Activated T-helper 2 cell treated with anti-CD3 and anti-CD28 coated beads, Interferon-gamma antibody, Interleukin-2, Interleukin-4, amounts not matched to agents 10 μg/mL and 5 μg/mL and 100 μg/mL, durations not matched to agents 14 hours and 24 hours and 36 hours (primary cell): Measurements from ENCODE around the gene GDF10. TPM values are rescaled to one million over a fixed set of nuclear protein-coding genes. Genes with fewer than 3 reads are reported as not detected.

Source experiments
- DNase-seq: peaks from one replicate; pipeline ENCODE4 v3.0.0; 2021; ENCODE audit warnings: low spot score
- H3K27ac Mint-ChIP-seq: one replicate; pipeline ENCODE4 v1.8.0; 2021; ENCODE audit warnings: mixed read lengths
- H3K27me3 Mint-ChIP-seq: one replicate; pipeline ENCODE4 v1.8.0; 2021; ENCODE audit warnings: low read depth, mixed read lengths
- H3K36me3 Mint-ChIP-seq: one replicate; pipeline ENCODE4 v1.8.0; 2021; ENCODE audit warnings: low read depth, mixed read lengths
- H3K4me1 Mint-ChIP-seq: one replicate; pipeline ENCODE4 v1.8.0; 2021; ENCODE audit warnings: low read depth, mixed read lengths
- H3K4me3 Mint-ChIP-seq: one replicate; pipeline ENCODE4 v1.8.0; 2021; ENCODE audit warnings: low read depth, mild to moderate bottlenecking, moderate library complexity, mixed read lengths
- H3K9me3 Mint-ChIP-seq: one replicate; pipeline ENCODE4 v1.8.0; 2021; ENCODE audit warnings: mixed read lengths
- intact Hi-C: fragments of 100-400 bp; cut with micrococcal nuclease; formaldehyde crosslinking; loops from one replicate; pipeline ENCODE4 v1.15.1; 2023
- total RNA-seq: library from RNA; stranded (reverse); gene quantifications from 2 replicates; pipeline ENCODE4 v1.2.3, GENCODE V29; 2022

Gene GDF10
- total RNA-seq, 1 donor from 2014 or later: 0.11 TPM

- Mint-ChIP-seq H3K27ac (no peak overlapping the region), H3K36me3 (no peaks in the 10 kb centered on the region), H3K9me3 (no peaks in the 10 kb centered on the region), H3K4me1 (no peaks in the 10 kb centered on the region), H3K27me3 (peaks cover 2% of the 10 kb centered on the region), H3K4me3 (no peak overlapping the region)
- intact Hi-C loops: no loop called here
- no peak for DNase-seq
Observed at GRCh38 chr10:47351899-47352815, 52.2 kb downstream of the GDF10 start.

- Mint-ChIP-seq H3K4me3 (no peak overlapping the region), H3K36me3 (no peaks in the 10 kb centered on the region)
Observed at GRCh38 chr10:47353351-47353750, 53.4 kb downstream of the GDF10 start.

GRCh38 chr10:47354165-47354564 is 54.2 kb downstream of the GDF10 start:
- DNase-seq: no peak
- Mint-ChIP-seq H3K4me3 (no peak overlapping the region), H3K9me3 (no peaks in the 10 kb centered on the region), H3K27me3 (no peaks in the 10 kb centered on the region), H3K27ac (no peak overlapping the region), H3K4me1 (no peaks in the 10 kb centered on the region), H3K36me3 (no peaks in the 10 kb centered on the region)
- intact Hi-C loops: no loop called here

More at GRCh38 chr10:47353351-47353750, 53.4 kb downstream of the GDF10 start:
- Mint-ChIP-seq H3K27ac (no peak overlapping the region), H3K4me1 (no peaks in the 10 kb centered on the region), H3K27me3 (no peaks in the 10 kb centered on the region), H3K9me3 (no peaks in the 10 kb centered on the region)
- DNase-seq: no peak
- intact Hi-C loops: no loop called here

GRCh38 chr10:47354900-47355299 is 54.9 kb downstream of the GDF10 start:
- Mint-ChIP-seq H3K27ac (no peak overlapping the region), H3K4me3 (no peak overlapping the region), H3K4me1 (no peaks in the 10 kb centered on the region), H3K9me3 (no peaks in the 10 kb centered on the region), H3K36me3 (no peaks in the 10 kb centered on the region), H3K27me3 (no peaks in the 10 kb centered on the region)
- intact Hi-C loops: no loop called here
- no peak for DNase-seq

GRCh38 chr10:47356708-47357107 is 56.7 kb downstream of the GDF10 start:
- H3K27me3 Mint-ChIP-seq: no peaks in the 10 kb centered on the region
- H3K36me3 Mint-ChIP-seq: no peaks in the 10 kb centered on the region
- DNase-seq: no peak
- no peak overlapping the region for H3K4me3 Mint-ChIP-seq
- no peak overlapping the region for H3K27ac Mint-ChIP-seq
- intact Hi-C loops: no loop called here
- H3K4me1 Mint-ChIP-seq: peaks cover 2% of the 10 kb centered on the region
- H3K9me3 Mint-ChIP-seq: no peaks in the 10 kb centered on the region

- no peak for DNase-seq
- Mint-ChIP-seq H3K4me3 (no peak overlapping the region), H3K4me1 (peaks cover 2% of the 10 kb centered on the region), H3K36me3 (no peaks in the 10 kb centered on the region), H3K27me3 (no peaks in the 10 kb centered on the region), H3K9me3 (no peaks in the 10 kb centered on the region), H3K27ac (no peak overlapping the region)
- intact Hi-C loops: no loop called here
Observed at GRCh38 chr10:47357131-47357582, 57.2 kb downstream of the GDF10 start.

- Mint-ChIP-seq H3K36me3 (no peaks in the 10 kb centered on the region), H3K4me1 (peaks cover 2% of the 10 kb centered on the region), H3K27me3 (no peaks in the 10 kb centered on the region), H3K4me3 (no peak overlapping the region), H3K9me3 (no peaks in the 10 kb centered on the region), H3K27ac (no peak overlapping the region)
- DNase-seq: no peak
- intact Hi-C loops: no loop called here
Observed at GRCh38 chr10:47357911-47358310, 57.9 kb downstream of the GDF10 start.

- no peak overlapping the region for H3K27ac Mint-ChIP-seq
- no peak for DNase-seq
- intact Hi-C loops: no loop called here
- no peaks in the 10 kb centered on the region for H3K36me3 Mint-ChIP-seq
- H3K27me3 Mint-ChIP-seq: no peaks in the 10 kb centered on the region
- no peak overlapping the region for H3K4me3 Mint-ChIP-seq
- no peaks in the 10 kb centered on the region for H3K9me3 Mint-ChIP-seq
- H3K4me1 Mint-ChIP-seq: peaks cover 2% of the 10 kb centered on the region
Observed at GRCh38 chr10:47358457-47358856, 58.5 kb downstream of the GDF10 start.

- no peaks in the 10 kb centered on the region for H3K9me3 Mint-ChIP-seq
- no peaks in the 10 kb centered on the region for H3K36me3 Mint-ChIP-seq
- intact Hi-C loops: no loop called here
- H3K27ac Mint-ChIP-seq: no peak overlapping the region
- no peaks in the 10 kb centered on the region for H3K27me3 Mint-ChIP-seq
- DNase-seq: no peak
- H3K4me1 Mint-ChIP-seq: peaks cover 2% of the 10 kb centered on the region
- H3K4me3 Mint-ChIP-seq: no peak overlapping the region
Observed at GRCh38 chr10:47359101-47359500, 59.1 kb downstream of the GDF10 start.

GRCh38 chr10:47359626-47360418 is 59.8 kb downstream of the GDF10 start:
- no peak overlapping the region for H3K27ac Mint-ChIP-seq
- DNase-seq: no peak
- no peaks in the 10 kb centered on the region for H3K27me3 Mint-ChIP-seq
- H3K4me3 Mint-ChIP-seq: no peak overlapping the region
- peaks cover 2% of the 10 kb centered on the region for H3K4me1 Mint-ChIP-seq
- no peaks in the 10 kb centered on the region for H3K36me3 Mint-ChIP-seq
- no peaks in the 10 kb centered on the region for H3K9me3 Mint-ChIP-seq
- intact Hi-C loops: no loop called here

GRCh38 chr10:47360419-47361040 is 60.5 kb downstream of the GDF10 start:
- intact Hi-C loops: no loop called here
- Mint-ChIP-seq H3K27me3 (no peaks in the 10 kb centered on the region), H3K9me3 (no peaks in the 10 kb centered on the region), H3K4me3 (no peak overlapping the region), H3K36me3 (no peaks in the 10 kb centered on the region), H3K4me1 (peaks cover 2% of the 10 kb centered on the region), H3K27ac (no peak overlapping the region)
- no peak for DNase-seq

GRCh38 chr10:47361293-47361692 is 61.3 kb downstream of the GDF10 start:
- Mint-ChIP-seq H3K27me3 (no peaks in the 10 kb centered on the region), H3K27ac (no peak overlapping the region), H3K4me3 (no peak overlapping the region), H3K4me1 (peaks cover 2% of the 10 kb centered on the region), H3K9me3 (no peaks in the 10 kb centered on the region), H3K36me3 (no peaks in the 10 kb centered on the region)
- intact Hi-C loops: no loop called here
- DNase-seq: no peak
